HG02642 (cell line): ENCODE results near the gene EXOC3.
"Not testable (repeated sequence)": the region's sequence is repeated elsewhere in the genome, so short reads cannot be mapped to it uniquely, and the experiment has no call there.

Experiments used
- ATAC-seq: cut with Tn5 transposase; IDR thresholded peaks from one replicate; pipeline ENCODE4 v1.9.1; 2021; ENCODE audit warnings: mild to moderate bottlenecking; ENCODE audit not compliant: unreplicated experiment, poor library complexity

EXOC3 gene

DNA sequence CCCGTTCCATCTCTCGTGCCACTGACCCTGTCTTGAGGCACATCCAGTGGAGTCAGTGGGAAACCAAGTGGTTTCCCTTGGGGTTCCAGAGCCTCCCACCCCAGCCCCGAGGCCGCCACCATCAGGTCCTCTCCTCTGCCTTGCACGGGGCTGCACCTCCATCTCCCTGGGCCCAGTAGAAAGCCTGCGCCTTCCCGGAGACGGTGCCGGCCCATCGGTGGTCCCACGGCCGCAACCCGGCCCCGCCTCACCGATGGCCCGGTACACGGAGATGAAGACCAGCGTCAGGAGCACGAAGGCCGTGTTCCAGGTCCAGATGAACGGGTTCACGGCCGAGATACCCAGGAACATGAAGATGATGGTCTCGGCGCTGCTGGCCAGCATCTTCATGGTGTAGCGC lies 40.0 kb downstream of the EXOC3 start:
- ATAC-seq = no peak

DNA sequence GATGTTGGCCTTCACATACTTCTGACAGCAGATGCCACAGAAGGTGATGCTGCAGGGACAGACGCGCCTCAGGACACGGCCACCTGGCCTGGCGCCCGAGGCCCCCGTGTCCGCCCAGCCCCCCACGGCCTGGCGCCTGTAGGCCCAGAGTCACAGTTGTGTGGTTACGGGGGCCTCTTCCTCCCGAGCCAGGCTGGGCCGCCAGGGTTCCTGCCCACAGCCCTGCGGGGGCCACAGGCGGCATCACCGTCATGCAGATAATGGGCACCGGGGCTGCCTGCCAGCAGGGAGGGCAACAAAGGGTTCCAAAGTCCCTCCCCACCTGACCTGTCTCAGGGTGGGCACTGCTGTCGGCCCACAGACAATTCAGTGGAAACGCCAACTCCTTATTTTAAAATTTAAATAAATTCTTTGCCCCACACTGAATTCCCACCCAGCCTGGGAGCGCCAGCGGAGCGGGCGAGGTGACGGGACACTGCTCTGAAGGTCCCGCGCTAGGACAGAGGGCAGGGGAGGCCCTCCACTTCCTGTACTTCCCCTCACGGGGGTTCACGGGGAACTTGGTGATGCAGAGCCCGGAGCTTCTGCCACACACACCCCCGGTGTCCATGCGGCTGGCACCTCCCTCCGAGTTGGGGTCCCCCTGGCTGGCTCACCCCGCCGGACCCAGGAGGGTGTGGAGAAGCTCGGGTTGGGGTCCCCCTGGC lies 40.6 kb downstream of the EXOC3 start:
- no peak for ATAC-seq

DNA sequence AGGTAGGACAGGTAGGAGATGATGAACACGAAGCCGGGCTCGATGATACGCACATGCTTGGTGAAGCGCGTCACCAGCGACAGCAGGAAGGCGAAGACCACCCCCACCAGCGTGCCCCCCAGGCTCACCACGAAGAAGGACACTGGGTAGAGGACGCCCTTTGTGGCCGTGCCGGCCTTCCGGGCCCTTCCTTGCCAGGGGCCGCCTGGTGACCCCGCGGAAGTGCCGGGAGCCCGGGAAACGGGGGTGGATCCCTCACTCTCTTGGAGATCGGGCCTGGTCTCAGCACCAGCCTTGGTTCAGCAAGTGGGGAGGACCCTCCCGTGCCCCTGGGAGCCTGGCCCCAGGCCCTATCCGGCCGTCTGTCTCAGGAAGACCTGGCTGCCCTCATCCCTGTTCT lies 41.6 kb downstream of the EXOC3 start:
- no peak for ATAC-seq

DNA sequence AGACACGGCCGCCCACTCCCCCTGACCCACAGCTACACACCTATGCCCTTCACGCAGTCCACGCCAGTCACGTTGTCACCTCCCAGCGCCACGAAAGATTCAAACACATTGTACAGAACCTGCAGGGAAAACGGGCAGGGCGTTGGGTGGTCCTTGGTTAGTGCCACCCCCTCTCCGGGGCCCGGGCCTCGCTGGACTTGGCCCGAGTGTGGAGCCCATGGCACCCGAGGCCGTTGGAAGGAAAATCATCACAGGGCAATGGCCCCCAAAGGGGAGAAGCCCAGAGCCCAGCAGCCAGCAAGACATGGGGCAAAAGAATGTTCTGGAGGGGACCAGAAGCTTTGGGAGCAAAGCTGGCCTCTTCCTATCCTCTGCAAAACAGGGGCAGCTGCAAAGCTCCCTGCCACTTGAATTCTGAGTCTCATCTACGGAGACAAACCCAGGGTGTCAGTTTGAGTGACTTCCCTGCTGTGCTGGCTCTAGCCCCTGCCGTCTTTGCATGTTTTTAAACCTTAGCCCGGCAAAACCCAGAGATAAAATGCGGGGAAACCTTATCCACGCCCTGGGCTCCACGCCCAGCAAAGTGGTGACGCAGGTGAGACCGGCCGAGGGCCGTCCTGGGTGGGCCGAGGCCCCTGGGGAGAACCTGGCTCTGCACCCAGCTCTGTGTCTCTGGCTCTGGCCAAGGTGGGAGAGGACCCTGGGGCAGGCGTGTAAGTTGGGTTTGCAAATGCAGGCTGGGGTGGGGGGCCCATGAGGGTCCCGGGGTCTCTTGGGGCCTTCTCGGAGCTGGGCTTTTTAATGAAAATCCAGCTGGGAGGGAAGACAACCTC lies 42.4 kb downstream of the EXOC3 start:
- no peak for ATAC-seq

DNA sequence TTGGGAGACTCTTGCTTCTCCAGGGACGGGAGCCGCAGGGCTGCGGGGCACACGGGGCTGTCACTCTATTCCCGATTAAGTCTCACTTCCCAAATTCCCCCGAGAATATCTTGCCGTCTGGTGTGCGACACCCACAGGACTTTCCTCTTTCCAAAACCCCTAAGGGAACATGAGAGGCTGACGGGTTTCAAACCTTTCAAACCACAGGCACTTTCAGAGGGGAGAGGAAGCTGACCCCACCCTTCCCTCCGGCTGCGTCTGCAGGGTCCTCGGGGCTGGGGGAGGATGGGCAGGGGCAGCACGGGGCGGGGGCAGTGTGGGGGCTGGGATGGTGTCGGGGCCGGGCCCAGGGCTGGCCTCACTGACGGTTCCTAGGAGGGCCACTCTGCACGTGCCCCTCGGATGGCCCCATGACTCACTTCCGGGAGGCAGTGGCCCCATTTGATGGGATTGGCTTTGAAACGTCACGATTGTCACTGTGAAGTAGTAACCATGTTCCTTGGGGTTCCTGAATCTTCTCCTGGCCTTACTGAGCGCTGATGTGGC lies 43.0 kb downstream of the EXOC3 start:
- ATAC-seq = no peak

DNA sequence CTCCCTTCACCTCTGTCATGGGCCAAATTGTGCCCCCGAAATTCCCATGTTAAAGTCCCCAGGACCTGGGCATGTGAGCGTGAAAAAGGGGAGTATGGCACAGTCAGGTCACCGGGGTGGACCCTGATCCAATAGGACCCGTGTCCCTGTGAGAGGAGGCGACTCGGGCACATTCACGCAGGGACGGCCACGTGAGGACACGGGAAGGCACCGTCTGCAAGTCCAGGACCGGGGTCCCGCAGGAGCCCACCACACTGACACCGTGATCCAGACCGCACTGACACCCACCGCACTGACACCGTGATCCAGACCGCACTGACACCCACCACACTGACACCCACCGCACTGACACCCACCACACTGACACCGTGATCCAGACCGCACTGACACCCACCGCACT lies 43.6 kb downstream of the EXOC3 start:
- ATAC-seq = not testable (repeated sequence)

DNA sequence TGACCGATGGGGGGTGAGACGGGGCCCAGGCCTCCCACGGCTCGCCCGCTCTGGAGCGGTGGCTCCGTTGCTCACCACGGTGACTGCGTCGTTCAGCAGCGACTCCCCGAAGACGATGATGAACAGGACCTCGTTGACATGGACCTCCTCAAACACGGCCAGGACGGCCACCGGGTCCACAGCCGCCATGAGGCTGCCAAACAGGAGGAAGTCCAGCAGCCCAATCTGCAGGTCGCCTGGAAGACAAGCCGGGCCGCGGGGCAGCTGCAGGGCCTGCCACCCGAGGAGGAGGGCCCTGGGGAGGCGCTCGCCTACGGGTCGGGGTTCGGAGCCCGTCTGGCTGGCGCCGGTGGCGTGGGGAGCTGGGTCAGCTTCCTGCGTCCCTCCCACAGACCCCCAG lies 45.3 kb downstream of the EXOC3 start:
- no peak for ATAC-seq

DNA sequence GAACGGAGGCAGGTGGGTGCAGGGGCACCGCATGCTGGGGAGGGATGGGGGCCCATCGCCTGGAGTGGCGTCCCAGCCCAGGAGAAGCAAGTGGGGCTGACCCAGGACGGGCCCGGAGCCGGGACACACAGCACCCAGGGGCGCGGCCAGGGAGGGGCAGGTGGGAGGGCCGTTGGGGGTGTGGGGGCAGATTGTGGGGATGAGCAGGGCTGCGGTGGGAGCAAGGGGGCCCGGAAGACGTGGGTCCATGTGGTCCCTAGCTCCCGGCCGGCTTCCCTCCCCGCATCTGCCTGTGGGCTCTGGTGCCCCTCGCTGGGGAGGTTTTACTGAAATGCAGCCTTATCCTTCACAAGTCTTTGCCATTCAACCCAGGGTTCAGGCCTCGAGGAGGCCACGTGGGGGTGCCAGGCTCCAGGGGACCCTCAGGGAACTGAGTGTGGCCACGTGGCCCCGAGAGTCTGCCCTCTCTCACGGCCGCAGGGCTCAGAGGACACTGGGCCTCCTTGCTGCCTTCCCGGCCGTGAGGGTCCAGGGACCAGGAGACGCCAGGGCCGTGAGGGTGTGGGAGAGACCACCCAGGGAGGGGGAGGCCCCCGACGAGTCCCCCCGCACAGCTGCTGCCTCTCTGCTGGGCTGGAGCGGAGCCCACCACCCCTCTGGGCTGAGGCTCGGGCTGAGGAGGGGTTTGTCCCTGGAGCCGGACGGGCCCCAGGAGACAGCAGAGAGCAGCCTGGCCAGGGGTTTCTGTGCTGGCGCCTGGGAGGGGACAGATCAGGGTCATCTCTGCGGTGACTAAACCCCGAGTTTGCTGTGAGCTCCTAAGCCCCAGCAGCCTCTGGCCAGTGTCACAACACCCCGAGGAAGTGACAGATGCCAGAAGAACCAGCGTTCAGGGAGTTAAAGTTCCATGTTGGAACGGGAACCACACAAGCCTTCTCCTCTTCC lies 46.0 kb downstream of the EXOC3 start:
- no peak for ATAC-seq

DNA sequence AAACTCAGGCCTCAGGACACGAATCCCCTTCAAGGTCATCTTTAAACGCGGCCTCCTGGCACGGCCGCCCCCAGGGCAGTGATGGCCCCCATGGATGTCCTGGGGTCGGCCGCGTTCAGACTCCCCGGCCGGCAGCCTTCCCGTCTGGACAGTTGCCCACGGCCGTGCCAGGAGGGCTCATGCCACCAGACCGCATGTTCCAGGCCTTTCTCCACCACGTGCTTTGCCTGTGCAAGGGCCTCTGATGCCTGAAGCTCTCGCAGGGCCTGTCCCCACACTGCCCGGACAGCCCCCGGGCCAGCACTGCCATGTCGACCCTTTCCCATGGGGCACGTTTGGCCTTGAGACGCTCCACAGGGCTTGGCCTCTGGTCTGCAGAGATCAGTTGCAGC lies 46.7 kb downstream of the EXOC3 start:
- no peak for ATAC-seq

DNA sequence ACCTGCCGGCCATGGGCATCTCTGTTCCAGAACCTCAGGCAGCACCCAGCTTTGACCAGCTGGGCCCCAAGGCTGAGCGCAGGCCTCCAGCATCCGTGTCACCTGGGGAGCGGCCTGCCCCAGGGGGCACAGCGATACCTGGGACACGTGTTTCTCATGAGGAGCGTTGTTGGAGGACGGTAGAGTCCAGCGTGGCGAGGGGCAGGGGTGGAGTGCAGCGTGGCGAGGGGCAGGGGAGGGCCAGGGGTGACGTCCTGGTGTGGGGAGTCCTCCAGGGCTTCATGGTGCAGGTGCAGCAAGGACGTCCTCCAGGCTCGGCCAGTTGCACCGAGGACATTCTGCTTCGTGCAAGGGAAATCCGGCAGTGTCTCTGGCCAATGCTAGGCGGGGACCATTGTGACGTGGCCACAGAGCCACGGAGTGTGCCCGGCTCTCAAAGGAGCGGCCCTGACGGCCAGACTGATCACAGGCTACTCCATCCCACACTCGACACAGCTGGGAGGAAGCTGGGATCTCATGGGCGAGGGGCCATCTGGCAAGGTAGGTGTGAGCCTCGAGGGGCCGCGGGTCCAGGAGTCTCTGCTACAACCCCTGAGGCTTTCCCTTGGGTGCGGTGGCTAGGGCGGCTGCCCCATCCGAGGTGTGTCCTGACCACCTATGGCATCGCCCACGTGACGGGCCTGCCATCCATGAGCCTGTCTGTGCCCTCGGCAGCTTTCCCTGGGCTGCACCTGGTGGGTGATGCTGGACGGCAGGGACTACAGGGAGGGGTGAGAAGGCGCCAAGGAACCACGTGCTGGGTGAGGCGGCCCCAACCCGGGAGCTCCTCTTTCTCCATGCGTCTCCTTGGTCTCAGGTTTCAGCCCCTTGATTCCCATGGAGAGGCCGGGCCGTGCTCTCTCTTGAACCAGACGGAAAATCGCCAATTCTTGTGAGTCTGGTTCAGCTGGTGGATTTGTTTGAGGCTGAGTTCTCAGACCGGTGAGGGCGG lies 47.4 kb downstream of the EXOC3 start:
- ATAC-seq = no peak

DNA sequence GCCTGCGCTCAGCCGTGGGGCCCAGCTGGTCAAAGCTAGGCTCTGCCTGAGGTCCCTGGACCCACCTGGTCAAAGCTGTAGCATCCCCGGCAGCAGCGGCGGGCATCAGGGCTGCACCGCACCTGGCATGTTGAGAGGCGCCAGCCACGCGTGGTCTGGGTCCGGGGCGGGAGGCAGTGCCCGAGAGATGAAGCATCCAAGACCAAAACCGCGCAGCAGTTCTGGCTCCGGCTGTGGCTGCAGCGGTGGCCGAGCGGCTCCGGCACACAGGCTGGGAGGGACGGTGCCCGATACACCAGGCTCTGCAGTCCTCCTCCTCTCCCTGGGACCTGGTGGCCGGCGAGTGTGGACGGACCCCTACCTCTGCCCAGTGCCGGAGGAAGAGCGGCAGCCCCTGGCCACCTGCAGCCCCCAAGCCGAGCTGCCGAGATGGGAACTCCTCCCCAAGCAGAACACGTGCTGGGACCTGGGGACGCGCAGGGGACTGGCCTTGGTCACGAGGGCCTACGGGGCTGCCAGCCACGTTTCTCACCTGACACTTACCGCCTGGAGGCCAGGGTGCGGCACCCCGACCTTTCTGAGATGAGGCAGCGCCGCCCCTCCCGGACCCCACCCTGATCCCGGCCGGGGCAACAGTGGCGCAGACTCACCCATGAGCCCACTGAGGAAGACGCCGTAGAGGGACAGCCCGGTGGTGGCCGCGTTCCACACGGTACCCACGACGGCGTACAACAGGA lies 48.3 kb downstream of the EXOC3 start:
- no peak for ATAC-seq

DNA sequence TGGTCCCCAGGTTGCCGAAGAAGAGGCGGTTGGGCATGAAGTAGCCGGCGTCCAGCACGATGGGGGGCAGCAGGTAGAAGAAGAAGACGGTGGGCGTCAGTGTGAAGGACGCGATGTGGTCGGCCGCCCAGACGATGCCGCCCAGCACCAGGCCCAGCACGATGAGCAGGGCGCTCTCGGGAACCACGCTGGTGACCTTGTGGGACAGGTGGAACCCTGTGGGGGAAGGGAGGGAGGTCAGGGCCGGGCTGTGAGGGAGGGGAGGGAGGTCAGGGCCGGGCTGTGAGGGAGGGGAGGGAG lies 48.8 kb downstream of the EXOC3 start:
- ATAC-seq = no peak

DNA sequence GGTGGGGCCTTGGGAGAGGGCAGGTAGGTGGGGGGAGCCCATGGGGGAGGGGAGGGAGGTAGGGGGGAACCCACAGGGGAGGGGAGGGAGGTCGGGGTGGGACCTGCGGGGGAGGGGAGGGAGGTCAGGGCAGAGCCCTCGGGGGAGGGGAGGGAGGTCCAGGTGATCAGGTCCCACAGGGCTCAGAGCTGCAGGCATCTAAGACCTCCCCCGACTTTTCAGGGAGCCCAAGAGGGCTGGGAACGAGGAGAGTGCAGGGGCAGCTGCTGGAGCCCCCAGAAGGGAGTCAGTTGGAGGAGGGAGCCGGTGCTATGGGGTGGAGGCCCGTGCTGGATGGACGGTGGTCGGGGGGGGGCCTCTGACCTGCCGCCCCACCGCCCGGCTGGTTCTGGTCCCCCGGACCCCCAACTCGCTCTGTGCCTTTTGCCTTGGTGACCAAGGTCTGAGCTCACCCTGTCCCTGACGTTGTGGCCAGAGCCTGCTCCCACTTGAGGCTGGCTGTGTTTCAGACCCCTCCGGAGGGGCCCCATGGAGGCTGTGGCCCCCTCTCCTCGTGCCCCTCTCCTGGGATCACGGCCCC lies 49.4 kb downstream of the EXOC3 start:
- no peak for ATAC-seq

DNA sequence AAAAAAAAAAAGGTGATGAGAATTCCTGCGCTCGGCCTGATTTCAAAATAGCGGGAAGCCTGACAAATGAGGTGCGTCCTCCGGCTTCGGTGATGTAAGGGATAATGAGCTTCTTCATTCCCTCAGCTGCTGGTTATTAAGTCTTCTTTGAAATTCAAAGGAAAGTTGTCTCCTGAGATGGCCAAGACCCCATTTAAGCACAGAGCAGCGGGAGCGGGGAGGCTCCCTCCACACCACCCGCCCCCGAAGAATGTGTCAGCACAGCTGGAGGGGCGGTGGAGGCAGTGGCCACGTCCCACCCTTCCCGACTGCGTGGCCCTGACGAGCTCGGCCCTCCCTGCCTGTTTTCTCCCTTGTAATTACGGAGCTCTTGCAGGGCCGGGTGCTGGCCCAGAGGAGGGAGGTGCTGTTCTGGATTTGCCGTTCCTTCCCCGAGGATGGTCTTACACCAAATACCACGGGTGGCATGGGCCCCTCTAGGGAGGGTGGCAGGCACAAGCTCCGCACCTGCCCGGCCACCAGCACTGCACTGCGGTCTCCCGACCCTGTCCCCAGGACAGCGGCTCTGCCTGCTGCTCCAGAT lies 50.2 kb downstream of the EXOC3 start:
- ATAC-seq = no peak

DNA sequence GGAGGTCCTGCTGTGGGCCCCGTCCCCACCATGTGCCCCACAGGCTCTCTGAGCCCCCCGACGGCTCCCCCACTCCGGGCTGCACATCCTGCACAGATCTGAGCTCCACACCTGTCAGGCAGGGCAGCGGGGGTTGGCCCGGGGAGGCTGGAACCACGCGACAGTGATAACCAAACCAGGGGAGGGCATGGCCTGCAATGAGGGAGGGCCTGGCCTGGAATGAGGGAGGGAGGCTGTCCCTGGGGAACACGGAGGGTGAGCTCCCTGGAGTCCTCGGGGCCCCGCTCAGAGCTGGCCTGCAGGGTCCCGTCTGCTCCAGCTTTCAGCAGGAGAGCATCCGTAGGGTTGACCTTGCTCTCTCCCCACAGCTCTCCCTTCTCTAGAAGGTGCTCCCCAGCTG lies 50.8 kb downstream of the EXOC3 start:
- no peak for ATAC-seq

DNA sequence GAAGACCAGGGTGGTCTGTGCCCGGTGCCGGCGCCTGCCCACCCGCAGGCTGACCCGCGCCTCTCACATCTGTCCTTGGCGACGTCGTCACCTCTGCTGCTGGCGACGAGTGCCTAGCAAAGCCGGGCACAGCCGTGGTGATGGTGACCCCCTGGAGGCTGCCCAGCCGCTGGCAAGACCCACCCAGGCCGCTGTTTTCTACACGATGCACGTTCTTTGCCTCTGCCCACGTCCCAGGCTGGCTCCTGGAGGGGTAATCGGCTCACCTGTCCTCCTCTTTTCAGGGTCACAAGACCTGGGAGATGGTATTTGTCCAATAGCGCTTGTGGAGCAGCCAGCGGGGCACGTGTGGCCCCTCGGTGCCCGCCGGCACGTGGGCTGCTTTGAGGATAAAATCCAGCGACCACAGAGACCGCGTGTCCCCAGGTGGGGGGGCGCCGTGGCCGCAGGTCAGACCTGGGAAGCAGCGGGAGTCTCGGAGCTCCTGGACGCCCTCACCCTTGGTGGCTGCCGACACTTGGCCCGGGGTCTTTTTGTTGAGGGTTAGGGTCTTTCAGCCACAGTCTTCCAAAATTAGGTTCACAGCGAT lies 51.8 kb downstream of the EXOC3 start:
- ATAC-seq = no peak

DNA sequence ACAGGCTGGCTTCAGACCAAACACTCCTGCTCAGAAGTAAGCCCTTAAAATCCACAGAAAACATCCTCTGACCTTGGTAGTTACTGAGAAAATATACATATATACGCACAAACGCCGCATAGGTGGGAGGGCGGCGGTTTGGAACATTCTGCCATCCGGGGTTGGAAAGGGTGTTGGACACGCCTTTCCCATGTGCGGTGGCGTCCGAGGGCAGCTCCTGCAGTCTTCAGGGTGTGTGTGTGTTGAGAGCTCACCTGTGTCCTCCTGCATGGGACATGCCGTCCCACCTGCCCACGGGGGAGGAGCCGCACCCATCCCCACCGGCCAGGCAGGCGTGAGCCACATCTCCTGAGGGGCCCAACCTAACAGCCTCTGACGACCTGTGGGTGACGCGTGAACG lies 53.1 kb downstream of the EXOC3 start:
- ATAC-seq = no peak
